ENCODE measurements around the gene ACSF2.

GRCh38 chr17:50406578-50406977, 19.4 kb upstream of the ACSF2 start:
- no peak for TF ChIP-seq CTCF (IDR thresholded peaks at IDR 0.05)
- no peak for TF ChIP-seq POLR2A (IDR thresholded peaks at IDR 0.05)
